Measurements from ENCODE around the gene GATA5.

Gene GATA5

GRCh38 chr20:62424249-62425107, 51.3 kb downstream of the GATA5 start:
- Histone ChIP-seq H3K9ac (ENCODE audit: low read length) (no peak overlapping the region), H3K4me1 (ENCODE audit: insufficient read depth, low read length) (no peaks in the 10 kb centered on the region), H3K36me3 (ENCODE audit: insufficient read depth, low read length) (no peaks in the 10 kb centered on the region), H3K4me3 (ENCODE audit: low read depth in 1 of 2, low read length in 2 of 2) (no peak overlapping the region), H3K27me3 (ENCODE audit: control insufficient read depth in 1 of 2, insufficient read depth in 2 of 2, low read length in 2 of 2) (peaks cover 0 to 15% of the 10 kb centered on the region in 2 donors), H3K27ac (ENCODE audit: low read depth, low read length) (no peak overlapping the region), H3K9me3 (ENCODE audit: low read length) (no peaks in the 10 kb centered on the region)

GRCh38 chr20:62423326-62423706, 52.5 kb downstream of the GATA5 start:
- H3K9me3 ChIP-seq (ENCODE audit: low read length) = no peaks in the 10 kb centered on the region

GRCh38 chr20:62422636-62423325, 53.0 kb downstream of the GATA5 start:
- H3K9ac ChIP-seq (ENCODE audit: low read length) = no peak overlapping the region
- no peak overlapping the region for H3K4me3 ChIP-seq (ENCODE audit: low read depth in 1 of 2, low read length in 2 of 2)
- peaks cover 0 to 24% of the 10 kb centered on the region in 2 donors for H3K27me3 ChIP-seq (ENCODE audit: control insufficient read depth in 1 of 2, insufficient read depth in 2 of 2, low read length in 2 of 2)
- no peaks in the 10 kb centered on the region for H3K36me3 ChIP-seq (ENCODE audit: insufficient read depth, low read length)
- no peak overlapping the region for H3K27ac ChIP-seq (ENCODE audit: low read depth, low read length)
- no peaks in the 10 kb centered on the region for H3K9me3 ChIP-seq (ENCODE audit: low read length)
- H3K4me1 ChIP-seq (ENCODE audit: insufficient read depth, low read length) = no peaks in the 10 kb centered on the region

More at GRCh38 chr20:62423326-62423706, 52.5 kb downstream of the GATA5 start:
- H3K36me3 ChIP-seq (ENCODE audit: insufficient read depth, low read length) = no peaks in the 10 kb centered on the region
- H3K4me1 ChIP-seq (ENCODE audit: insufficient read depth, low read length) = no peaks in the 10 kb centered on the region
- H3K27me3 ChIP-seq (ENCODE audit: control insufficient read depth in 1 of 2, insufficient read depth in 2 of 2, low read length in 2 of 2) = peaks cover 0 to 22% of the 10 kb centered on the region in 2 donors
- H3K4me3 ChIP-seq (ENCODE audit: low read depth in 1 of 2, low read length in 2 of 2) = no peak overlapping the region
- H3K9ac ChIP-seq (ENCODE audit: low read length) = no peak overlapping the region
- H3K27ac ChIP-seq (ENCODE audit: low read depth, low read length) = no peak overlapping the region

GRCh38 chr20:62421716-62421990, 54.1 kb downstream of the GATA5 start:
- Histone ChIP-seq H3K27ac (ENCODE audit: low read depth, low read length) (no peak overlapping the region), H3K4me3 (ENCODE audit: low read depth in 1 of 2, low read length in 2 of 2) (no peak overlapping the region), H3K36me3 (ENCODE audit: insufficient read depth, low read length) (no peaks in the 10 kb centered on the region), H3K9me3 (ENCODE audit: low read length) (no peaks in the 10 kb centered on the region), H3K9ac (ENCODE audit: low read length) (no peak overlapping the region), H3K27me3 (ENCODE audit: control insufficient read depth in 1 of 2, insufficient read depth in 2 of 2, low read length in 2 of 2) (peaks cover 0 to 27% of the 10 kb centered on the region in 2 donors), H3K4me1 (ENCODE audit: insufficient read depth, low read length) (no peaks in the 10 kb centered on the region)

- no peak overlapping the region for H3K4me3 ChIP-seq (ENCODE audit: low read depth in 1 of 2, low read length in 2 of 2)
- H3K4me1 ChIP-seq (ENCODE audit: insufficient read depth, low read length) = no peaks in the 10 kb centered on the region
- no peak overlapping the region for H3K27ac ChIP-seq (ENCODE audit: low read depth, low read length)
- H3K9ac ChIP-seq (ENCODE audit: low read length) = no peak overlapping the region
- H3K27me3 ChIP-seq (ENCODE audit: control insufficient read depth in 1 of 2, insufficient read depth in 2 of 2, low read length in 2 of 2) = peaks cover 0 to 27% of the 10 kb centered on the region in 2 donors
- H3K9me3 ChIP-seq (ENCODE audit: low read length) = no peaks in the 10 kb centered on the region
- H3K36me3 ChIP-seq (ENCODE audit: insufficient read depth, low read length) = no peaks in the 10 kb centered on the region
These were observed 54.7 kb downstream of the GATA5 start for GRCh38 chr20:62420846-62421715.

- Histone ChIP-seq H3K9ac (ENCODE audit: low read length) (no peak overlapping the region), H3K27ac (ENCODE audit: low read depth, low read length) (no peak overlapping the region), H3K4me1 (ENCODE audit: insufficient read depth, low read length) (no peaks in the 10 kb centered on the region), H3K36me3 (ENCODE audit: insufficient read depth, low read length) (no peaks in the 10 kb centered on the region), H3K4me3 (ENCODE audit: low read depth in 1 of 2, low read length in 2 of 2) (no peak overlapping the region), H3K27me3 (ENCODE audit: control insufficient read depth in 1 of 2, insufficient read depth in 2 of 2, low read length in 2 of 2) (peaks cover 0 to 25% of the 10 kb centered on the region in 2 donors), H3K9me3 (ENCODE audit: low read length) (no peaks in the 10 kb centered on the region)
These were observed 56.0 kb downstream of the GATA5 start for GRCh38 chr20:62419759-62420158.

GRCh38 chr20:62418709-62419487, 56.9 kb downstream of the GATA5 start:
- no peaks in the 10 kb centered on the region for H3K36me3 ChIP-seq (ENCODE audit: insufficient read depth, low read length)
- H3K4me3 ChIP-seq (ENCODE audit: low read depth in 1 of 2, low read length in 2 of 2) = no peak overlapping the region
- H3K27me3 ChIP-seq (ENCODE audit: control insufficient read depth in 1 of 2, insufficient read depth in 2 of 2, low read length in 2 of 2) = peaks cover 0 to 22% of the 10 kb centered on the region in 2 donors
- H3K27ac ChIP-seq (ENCODE audit: low read depth, low read length) = no peak overlapping the region
- H3K9me3 ChIP-seq (ENCODE audit: low read length) = no peaks in the 10 kb centered on the region
- H3K9ac ChIP-seq (ENCODE audit: low read length) = no peak overlapping the region
- H3K4me1 ChIP-seq (ENCODE audit: insufficient read depth, low read length) = no peaks in the 10 kb centered on the region

GRCh38 chr20:62417981-62418708, 57.6 kb downstream of the GATA5 start:
- Histone ChIP-seq H3K9ac (ENCODE audit: low read length) (no peak overlapping the region), H3K27ac (ENCODE audit: low read depth, low read length) (no peak overlapping the region), H3K9me3 (ENCODE audit: low read length) (no peaks in the 10 kb centered on the region), H3K4me3 (ENCODE audit: low read depth in 1 of 2, low read length in 2 of 2) (no peak overlapping the region), H3K4me1 (ENCODE audit: insufficient read depth, low read length) (no peaks in the 10 kb centered on the region), H3K27me3 (ENCODE audit: control insufficient read depth in 1 of 2, insufficient read depth in 2 of 2, low read length in 2 of 2) (peaks cover 0 to 15% of the 10 kb centered on the region in 2 donors), H3K36me3 (ENCODE audit: insufficient read depth, low read length) (no peaks in the 10 kb centered on the region)

- no peak overlapping the region for H3K27ac ChIP-seq (ENCODE audit: low read depth, low read length)
- no peak overlapping the region for H3K9ac ChIP-seq (ENCODE audit: low read length)
- H3K4me3 ChIP-seq (ENCODE audit: low read depth in 1 of 2, low read length in 2 of 2) = no peak overlapping the region
- no peaks in the 10 kb centered on the region for H3K36me3 ChIP-seq (ENCODE audit: insufficient read depth, low read length)
- H3K4me1 ChIP-seq (ENCODE audit: insufficient read depth, low read length) = no peaks in the 10 kb centered on the region
- H3K27me3 ChIP-seq (ENCODE audit: control insufficient read depth in 1 of 2, insufficient read depth in 2 of 2, low read length in 2 of 2) = peaks cover 0 to 12% of the 10 kb centered on the region in 2 donors
- no peaks in the 10 kb centered on the region for H3K9me3 ChIP-seq (ENCODE audit: low read length)
These were observed 58.9 kb downstream of the GATA5 start for GRCh38 chr20:62416651-62417637.
